GM18873 (cell line): ENCODE data around the gene PLXNA4.
"Not testable (repeated sequence)": the region's sequence is repeated elsewhere in the genome, so short reads cannot be mapped to it uniquely, and the experiment has no call there.

Source experiments
- ATAC-seq: cut with Tn5 transposase; IDR thresholded peaks from one replicate; pipeline ENCODE4 v1.9.1; 2021; ENCODE audit warnings: mild to moderate bottlenecking, moderate library complexity, moderate number of reproducible peaks; ENCODE audit not compliant: unreplicated experiment, low FRiP score

The PLXNA4 gene

DNA sequence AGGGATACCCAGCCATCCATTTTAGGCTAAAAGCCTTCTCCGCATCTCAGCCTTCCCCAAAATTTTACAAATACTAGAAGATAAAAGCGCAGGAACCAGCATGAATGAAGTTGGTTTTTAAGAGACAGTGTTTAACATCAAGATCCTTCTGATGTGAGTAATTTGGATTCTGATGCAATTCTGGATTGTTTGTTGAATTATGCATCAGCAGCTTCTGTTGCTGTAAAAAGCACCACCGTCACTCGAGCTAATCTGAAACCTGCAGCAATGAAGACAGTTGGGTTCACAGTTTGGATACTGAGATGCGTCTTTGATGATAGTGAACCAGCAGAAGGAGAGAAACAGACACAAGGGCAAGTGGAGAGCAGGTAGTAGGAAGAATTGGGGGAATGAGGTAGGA, 179.2 kb downstream of the PLXNA4 start:
- ATAC-seq = no peak

DNA sequence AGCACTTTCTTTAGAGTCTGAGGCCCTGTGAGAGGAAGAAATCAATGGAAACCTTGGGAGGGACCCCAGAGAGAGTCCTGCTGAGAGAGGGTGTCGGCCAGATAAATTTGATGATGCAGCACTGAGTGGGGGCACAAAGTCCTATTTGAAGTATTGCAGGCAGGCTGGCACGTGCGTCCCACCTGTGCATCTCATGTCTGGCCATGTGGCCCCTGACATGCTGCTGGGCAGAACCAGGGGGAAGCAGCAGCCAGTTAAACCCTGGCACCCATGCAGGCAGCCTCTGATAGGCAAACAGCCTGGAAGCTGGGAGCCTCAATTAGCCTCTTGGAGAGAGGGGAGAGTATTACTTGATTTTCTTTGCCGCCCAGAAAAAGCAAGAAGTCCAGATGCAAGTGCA, 180.9 kb downstream of the PLXNA4 start:
- ATAC-seq = no peak

DNA sequence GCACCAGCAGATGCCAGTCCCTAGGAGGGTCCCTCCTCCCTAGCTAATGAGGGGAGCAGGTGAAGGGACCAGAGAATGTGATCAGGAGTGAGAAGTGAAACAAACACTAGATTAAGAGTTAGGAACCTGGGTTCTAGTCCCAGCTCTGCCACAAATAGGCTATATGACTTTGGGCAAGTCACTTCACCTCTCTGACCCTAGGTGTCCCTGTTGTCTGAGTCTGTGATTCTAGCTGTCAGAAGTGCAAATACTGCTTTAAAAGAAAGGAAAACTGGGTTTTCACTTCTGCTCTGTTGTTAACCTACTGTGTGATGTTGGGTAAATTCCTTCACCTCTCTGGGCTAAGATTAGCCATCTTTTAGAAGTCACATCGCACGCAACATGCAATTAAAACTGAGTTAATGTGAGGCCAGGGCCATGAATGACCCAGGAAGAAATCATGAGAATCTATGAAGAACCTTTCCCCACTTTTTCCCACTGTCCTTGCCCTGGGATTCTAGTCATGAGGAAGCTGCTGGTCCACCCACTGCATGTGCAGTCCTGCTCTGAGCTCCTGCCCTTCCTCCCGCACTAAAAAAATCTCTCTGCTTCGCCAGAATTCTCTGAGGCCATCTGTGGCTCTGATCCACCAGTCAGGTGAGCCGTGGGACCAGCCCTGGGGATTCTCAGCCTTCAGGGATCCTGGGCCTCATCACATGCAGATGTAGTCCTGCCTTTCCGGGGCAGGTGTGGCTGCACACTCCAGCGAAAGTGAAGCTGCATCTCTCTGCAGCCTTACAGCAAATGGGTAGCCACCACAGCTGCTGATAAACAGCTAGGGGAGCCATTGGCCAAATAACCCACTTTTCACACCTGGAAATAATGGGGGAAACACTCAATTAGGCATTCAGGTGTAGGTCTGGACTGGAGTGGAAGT, 181.7 kb downstream of the PLXNA4 start:
- ATAC-seq = no peak

DNA sequence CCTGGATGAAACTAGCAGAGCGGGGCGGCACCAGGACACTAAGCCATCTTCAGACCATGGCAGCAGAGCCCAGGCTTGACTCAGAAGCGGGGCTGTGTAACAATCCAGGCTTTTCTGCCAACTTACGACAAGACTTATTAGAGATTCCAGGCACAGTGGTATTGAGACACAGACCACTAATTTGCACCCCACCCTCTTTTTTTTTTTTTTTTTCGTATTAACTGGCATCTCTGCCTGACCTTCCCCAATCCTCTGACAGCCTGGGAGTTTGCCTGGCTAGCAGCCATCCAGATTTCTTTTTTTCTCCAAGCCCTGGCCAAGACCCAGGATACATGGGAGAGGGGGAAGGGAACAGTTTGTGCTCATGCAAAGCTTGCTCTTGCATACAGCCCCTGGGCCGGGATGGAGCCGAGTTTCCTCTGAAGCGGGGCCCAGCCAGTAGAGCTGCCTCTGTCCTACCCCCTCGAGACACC, 182.4 kb downstream of the PLXNA4 start:
- ATAC-seq = no peak

DNA sequence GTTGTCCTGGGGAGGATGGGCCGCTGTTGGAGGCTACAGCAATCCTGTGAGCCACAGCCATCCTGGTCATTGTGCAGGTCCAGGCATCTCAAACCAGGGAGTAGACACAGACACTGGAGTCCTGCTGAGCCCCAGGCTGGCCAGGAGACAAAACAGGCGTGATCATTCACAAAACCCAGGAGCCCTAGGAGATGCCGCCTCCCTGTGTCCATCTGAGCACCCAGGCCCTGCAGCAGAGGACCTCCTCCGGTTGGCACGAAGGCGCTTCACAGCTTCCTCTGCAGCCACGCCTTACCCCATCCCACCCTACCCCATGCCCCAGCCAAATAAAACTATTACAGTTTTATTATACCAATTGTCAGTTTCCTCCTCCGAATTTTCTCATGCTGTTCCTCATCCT, 183.6 kb downstream of the PLXNA4 start:
- ATAC-seq = no peak

DNA sequence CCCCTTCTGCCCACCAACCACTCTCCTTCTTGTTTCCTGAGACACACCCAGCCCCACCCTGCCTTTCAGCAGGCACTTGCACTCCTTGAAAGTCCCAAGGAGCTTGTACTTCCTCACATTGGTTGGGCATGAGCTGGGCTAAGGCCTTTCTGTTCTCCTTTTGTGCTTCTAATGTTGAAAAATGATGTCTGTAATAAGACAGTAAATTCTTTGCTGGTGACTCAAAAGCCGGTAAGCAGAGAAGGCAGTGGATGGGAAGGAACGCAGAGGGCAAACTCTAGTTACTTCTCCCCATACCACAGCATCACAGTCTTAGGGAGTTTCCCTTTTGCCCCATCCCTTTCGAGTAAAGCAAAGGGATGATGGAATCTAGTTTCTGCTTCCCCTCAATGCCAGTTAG, 185.6 kb downstream of the PLXNA4 start:
- no peak for ATAC-seq

DNA sequence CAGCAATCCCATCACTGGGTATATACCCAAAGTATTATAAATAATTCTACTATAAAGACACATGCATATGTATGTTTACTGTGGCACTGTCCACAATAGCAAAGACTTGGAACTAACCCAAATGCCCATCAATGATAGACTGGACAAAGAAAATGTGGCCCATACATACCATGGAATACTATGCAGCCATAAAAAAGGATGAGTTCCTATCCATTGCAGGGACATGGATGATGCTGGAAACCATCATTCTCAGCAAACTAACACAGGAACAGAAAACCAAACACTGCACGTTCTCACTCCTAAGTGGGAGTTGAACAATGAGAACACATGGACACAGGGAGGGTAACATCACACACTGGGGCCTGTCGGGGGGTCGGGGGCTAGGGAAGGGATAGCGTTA, 186.2 kb downstream of the PLXNA4 start:
- not testable (repeated sequence) for ATAC-seq

DNA sequence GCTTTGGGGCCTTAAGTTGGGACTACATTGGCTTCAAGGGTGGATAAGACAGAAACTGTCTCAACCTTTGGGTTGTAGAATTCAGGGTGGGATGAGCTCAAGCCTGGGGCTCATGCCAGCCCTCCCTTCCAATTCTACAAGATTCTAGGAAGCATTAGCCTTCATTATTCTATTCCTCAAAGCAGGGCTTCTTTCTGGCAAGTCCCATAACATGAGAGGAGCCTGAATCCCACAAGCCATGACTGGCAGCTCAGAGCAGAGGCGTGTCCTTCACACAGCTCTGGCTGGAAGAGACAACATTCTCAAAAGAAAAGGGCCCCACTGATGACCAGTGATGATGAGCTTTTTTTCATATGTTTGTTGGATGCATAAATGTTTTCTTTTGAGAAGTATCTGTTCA, 187.6 kb downstream of the PLXNA4 start:
- no peak for ATAC-seq

DNA sequence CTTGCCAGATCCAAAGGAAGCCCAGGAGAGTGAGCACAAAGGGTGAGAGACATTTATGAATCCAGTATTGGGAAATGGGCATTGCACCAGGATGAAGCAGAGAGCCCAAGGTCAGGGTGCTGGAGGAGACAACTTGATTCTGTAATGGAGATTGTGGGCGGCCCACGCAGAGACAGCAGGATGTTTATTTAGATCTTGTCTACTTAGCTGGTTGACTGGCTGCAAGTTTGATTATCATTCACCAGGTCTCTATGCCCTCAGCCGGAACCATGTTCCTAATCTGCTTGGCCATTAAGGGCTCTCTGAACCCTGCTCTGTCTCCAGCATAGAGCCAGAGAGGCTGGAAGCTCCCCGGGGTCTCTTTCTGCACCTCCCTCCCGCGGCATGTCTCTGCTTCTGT, 188.7 kb downstream of the PLXNA4 start:
- ATAC-seq = no peak

DNA sequence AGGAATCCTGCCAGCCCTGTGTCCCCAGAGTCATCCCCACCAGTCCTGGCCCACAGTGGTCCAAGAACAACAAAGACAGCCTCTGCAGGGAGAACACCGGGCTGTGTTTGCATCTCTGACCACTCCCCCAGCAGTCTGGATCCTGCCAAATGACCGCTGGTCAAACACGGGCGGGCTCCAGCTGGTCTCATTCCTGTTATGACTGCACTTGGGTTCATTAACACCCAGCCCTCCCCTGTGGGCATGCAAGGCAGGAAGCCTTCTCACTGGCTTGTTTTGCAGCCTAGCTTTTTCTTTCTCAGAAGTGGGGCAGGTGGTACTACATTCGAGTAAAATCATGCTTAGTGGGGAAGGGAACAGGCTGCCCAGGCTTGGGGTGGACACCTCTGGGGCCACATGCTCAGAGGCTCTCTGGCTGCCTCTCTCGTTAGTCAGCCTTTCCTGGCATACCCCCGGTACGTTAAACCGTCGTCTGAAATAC, 190.0 kb downstream of the PLXNA4 start:
- no peak for ATAC-seq

DNA sequence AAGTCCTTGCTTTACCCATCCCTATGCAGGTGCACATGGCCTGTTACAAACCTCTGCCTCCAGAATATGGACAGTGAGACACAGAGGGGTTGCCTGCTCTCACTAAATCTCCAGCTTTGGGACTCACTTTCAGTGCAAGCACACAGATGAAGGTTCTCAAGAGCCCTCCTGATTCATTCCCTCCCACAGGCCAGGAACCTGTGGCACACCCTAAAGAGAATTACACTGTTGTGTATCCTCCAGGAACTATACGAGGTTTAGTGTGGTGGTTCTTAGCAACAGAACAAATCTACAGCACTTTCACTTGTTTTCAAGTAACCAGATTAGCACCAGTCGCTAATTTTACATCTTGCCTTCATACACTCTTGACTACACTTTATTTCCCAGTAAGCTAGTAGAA, 192.3 kb downstream of the PLXNA4 start:
- ATAC-seq = no peak

DNA sequence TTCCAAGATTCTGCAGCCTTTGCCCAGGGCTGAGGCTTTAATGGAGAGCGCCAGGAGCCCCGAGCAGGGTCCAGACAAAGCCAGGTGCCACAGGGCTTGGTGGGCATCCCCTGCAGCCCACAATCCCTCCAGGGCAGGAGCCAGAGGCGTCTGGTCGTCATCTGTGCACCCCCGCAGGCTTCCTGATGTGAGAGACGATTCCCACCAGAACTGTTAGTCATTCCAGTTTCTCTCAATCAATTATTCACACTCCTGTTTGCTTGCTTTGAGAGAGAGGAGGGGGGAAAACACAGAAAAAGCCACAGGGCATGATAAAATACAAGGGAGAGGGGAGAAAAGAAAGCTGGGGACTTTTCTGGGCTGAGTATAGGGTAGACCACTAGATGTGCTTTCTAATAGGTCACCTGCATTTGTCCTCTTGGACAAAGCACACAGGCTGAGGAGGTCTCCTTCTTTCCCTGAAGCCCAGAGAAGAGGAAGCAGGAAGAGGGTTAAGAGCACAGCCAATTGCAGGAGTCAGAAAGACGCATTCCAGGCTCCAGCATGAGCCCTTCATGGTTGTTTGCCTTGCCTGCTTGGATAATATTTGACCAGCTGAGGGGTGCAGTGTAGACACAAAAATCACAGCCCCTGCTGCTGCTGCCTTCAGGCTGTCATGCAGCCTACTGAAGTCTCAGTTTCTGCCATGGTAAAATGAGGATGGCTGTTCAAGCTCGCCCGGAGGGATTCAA, 194.4 kb downstream of the PLXNA4 start:
- no peak for ATAC-seq

DNA sequence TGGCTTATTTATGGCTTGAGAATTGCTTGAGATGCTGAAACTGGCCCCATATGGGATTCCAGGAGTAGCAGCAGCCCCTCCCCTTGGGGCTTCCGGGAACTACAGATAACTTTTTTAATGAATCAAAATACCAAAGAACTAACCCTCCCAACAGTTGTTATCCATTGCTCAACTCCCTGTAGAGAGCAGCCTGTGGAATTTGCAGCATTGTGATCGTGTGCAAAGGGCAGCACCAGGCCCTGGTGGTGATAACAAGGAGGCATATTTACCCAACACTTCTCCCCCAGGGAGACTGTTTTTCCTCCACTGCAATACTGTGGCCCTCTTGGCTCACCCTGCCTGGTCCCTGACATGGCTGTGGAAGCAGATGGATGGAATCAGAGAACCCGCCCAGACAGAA, 196.2 kb downstream of the PLXNA4 start:
- ATAC-seq = no peak

DNA sequence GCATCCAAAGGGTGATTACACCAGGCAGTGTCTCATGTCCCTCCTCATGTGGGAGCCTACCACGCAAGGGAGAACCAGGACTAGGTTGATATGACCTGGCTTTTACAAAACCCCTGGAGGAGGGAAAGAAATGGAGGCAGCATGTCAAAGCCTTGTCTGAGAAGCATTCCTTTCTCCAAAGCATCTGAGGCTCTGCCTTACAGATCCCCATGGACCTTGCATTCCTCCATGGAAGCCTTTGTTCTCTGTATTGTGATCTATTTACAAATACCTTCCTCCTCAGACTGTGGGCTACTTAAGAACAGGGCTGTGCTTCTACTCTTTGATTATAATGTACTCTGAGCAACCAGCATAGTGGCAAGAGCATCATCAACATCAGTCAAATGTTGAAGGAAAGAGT, 197.0 kb downstream of the PLXNA4 start:
- ATAC-seq = no peak

DNA sequence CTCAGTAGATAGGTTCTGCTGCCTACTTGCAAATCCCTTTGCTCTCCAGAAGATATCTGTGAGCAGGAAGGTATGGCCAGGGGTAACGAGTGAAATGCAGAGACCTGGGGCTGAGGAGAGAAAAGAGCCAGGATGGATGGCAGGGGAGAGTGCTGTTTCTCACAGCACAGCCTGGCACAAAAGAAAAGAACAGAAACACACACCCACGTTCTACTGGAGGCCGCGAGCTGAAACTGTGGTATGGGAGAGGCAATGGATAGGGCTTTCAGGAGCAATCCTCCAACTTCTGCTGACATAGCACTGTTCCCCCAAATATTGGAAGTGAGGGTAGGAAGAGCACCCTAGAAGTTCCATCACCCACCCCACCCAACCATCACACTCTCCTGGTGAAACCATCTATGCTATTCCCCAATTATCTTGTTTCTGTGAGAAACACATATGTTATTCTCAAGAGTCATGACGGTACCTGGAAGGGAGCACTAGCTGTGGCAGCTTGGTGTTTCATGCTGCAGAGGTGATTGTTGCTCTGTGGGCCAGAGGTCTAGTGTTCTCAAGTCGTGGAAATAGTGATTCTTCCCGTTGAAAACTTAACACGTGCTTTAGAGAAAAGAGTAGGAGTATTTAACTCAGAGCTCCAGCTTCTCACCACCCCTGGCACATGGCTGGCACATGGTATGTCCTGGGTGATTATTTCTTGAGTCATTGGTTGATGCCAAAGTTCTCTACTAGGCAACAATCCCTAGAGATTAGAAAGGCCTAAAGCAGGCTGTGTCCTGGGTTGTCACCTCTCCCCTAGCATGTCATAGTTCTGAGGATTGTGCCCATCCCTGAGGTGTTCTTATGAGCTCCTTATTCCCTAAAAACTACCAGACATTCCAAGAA, 198.3 kb downstream of the PLXNA4 start:
- no peak for ATAC-seq

DNA sequence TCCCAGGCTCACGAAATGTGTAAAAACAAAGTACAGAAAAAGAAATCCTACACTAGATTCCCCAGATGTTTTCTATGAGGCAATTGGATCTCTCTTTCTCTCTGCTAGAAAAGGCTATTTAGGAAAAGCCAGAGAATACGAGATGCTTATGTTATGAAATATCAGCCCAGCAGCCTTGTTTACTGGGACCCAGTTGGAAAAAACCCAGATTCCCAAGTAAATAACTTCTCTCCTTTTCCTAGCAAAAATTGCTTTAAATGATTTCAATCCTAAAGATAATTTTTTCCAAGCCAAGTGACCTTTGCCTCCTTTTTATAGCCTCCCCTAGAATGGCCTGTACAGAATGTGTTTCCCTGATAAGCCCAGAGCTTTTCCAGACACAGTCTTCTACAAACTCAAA, 199.3 kb downstream of the PLXNA4 start:
- no peak for ATAC-seq

DNA sequence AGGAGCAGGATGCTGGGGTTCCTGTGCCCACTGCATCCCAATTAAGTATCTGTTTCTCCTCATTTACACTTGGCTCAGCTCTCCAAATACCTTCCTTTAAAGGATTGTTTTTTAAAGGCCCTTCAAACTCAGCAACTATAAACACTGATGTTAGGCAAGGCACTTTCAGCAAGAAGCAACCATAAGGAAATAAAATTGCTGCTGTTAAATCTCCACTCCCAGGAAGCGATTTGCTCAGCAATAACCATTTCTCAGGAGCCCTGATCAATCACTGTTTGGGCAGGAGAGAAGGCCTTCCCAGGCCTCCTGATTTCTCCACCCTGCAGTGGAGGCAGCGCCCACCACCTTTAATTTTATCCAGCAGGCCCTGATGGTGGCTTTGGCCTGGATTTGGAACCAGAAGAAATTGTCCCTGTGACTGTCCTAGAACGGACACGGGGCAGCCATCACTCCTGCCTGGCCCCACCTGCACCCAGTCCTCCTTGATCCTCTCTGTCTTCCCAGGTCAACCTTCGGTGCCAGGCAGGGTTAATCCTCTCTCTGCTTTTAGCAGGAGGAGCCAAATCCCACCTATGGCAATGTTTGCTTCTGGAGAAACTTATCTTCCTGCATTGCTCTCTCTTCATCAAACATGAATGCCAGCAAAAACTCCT, 199.8 kb downstream of the PLXNA4 start:
- no peak for ATAC-seq

DNA sequence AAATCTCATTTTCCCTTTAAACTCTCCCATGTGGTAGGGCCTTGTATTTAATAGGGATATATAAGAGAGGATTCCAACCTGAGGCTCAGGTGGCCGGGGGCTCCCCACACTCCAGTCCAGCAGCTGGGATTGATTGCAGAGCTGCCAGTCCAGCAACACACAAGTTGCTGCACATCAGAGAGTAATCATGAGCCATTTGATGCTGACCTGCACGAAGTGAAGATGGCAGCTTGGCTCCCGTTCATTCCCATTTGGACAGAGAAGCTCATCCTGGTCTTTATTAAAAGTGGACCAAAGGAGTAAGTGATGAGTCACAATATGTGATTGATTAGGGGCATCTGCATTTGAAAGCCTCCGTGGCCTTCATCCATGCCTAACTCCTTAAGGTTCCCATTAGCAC, 202.4 kb downstream of the PLXNA4 start:
- ATAC-seq = no peak

DNA sequence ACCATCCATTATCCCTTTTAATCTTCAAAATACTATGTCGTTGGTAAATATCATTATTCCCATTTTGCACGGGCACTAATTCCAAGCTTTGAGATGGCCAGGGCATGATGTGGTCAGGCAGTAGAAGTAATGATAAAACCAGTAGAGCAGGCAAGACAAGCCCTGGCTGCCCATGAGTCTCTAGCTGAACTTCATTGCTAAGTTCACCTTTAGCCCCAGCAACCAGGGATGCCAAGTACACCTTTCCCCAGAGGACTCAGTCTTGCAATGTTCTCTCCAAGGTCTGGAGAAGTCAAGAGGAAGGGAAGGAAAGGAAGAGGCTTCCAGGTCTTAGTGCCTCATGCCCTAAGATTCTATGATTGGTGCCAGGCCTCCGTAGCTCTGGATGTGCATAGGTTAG, 203.2 kb downstream of the PLXNA4 start:
- ATAC-seq = no peak

DNA sequence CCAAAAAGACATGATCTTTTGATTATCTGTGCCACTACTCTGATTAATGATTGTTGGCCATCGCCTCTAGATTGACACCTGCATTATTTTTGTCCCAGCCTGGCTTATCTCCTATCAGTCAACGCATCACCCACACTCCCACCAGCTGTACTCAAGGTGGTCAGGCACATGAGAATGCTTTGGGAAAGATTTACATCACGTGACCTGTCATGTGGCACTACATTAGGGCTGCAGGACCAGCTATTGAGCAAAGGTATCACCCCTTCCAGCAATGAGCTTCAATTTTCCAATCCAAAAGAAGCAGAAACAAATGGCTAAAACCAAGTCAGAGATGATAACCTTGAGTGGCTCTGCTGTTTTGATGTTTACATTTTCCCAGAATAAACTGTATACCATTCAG, 204.3 kb downstream of the PLXNA4 start:
- ATAC-seq = no peak
